Measurements from ENCODE around the gene C19orf12.

C19orf12 gene

DNA sequence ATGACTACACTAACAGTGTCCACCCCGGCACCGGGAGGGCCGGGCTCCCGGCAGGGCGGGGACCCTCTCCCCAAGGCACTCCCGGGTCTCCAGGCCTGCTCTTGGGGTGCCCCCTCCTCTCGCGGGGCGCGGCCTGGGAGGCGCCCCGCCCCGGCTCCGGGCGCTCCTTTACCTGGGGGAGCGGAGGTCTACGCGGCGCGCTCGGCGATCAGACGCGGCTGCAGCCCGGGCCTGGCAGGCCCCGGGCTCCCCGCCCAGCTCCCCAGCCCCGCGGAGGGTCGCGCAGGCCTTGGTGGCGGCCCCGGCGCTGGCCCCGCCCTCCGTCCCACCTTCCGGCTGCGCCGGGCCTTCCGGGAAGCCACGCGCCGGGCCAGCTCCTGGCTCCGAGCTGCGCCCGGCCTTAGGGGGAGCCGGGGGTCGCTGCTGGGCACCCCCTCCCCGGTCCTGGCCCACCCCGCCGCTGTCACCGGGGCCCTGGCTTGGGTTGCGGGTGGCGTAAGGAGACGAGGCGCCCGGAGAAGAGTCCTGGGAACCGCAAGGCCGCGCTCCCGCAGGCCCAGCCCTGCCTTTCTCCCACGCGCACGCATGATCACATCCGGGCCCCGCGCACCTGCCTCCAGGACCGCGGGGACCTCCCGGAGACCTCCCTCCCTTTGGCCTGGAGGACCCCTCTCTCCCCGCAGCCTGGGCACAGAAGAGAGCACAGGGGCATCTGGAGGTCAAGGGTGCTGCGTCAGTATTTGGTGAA lies at the start of gene C19orf12:
C19orf12 (minus strand) TSS at position 309 of the 748 bp plus-strand sequence. CDS start 6,848 bp downstream, outside the sequence.
- DNase-seq = peak; percentile 53 to 57

DNA sequence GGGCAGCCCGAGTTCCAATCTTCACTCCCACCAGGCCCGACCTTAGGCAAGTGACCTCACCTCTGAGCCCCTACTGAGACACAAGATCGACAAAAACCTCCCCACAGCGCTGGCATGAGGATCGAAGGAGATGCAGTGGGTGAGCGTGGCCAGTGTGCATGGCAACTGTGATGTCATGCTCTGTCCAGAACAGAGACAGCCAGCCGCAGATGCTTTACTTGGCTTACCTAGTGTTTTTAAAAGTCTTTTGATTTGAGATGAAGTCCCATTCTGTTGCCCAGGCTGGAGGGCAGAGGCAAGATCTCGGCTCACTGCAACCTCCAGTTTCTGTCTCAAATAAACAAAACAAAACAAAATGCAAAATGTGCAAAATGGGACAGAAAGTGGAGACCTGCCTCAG lies 49.3 kb upstream of the C19orf12 start:
- DNase-seq = no peak

DNA sequence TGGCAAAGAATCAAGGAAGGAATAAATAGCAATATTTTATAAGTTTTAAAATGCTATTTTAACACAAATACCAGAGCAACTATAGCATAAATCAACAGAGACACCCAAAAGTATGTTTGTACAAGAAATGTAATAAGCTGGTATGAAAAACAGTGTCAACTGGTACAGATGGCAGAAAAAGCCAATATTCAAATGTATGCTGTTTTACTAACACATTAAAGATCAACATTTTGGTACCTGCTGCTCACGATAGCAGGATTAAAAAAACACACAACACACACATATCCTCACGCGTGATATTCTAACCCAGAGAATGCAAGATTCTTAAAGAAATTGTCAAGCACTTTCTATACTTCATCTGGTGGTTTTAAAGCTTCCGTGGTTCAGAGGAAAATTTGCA lies 48.1 kb upstream of the C19orf12 start:
- no peak for DNase-seq

DNA sequence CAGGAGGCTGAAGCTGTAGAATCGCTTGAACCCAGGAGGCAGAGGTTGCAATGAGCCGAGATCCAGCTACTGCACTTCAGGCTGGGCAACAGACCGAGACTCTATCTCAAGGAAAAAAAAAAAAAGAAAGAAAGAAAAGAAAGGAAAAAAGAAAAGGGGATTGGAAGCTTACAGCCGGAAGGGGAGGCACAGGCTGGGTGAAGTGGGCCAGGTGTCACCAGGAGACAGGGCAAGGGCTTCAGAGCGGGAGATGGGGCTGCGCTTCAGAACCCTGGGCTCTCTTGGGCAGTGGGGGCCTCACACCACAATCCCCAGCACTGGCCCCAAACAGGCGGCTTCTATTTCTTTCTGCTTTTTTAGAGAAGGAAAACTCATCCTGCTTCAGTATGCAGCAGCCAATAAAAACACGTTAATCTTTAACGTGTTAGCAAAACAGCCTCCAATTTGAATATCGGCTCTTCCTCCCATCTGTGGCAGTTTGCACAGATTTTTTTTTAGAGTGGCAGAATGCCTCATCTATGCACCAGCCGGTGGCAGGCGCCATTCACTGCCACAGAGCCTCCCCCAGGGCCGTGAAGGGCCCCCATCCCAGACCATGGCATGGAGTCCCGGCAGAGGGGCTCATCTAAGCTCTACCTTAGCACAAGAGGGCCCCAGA lies 46.6 kb upstream of the C19orf12 start:
- DNase-seq = no peak

DNA sequence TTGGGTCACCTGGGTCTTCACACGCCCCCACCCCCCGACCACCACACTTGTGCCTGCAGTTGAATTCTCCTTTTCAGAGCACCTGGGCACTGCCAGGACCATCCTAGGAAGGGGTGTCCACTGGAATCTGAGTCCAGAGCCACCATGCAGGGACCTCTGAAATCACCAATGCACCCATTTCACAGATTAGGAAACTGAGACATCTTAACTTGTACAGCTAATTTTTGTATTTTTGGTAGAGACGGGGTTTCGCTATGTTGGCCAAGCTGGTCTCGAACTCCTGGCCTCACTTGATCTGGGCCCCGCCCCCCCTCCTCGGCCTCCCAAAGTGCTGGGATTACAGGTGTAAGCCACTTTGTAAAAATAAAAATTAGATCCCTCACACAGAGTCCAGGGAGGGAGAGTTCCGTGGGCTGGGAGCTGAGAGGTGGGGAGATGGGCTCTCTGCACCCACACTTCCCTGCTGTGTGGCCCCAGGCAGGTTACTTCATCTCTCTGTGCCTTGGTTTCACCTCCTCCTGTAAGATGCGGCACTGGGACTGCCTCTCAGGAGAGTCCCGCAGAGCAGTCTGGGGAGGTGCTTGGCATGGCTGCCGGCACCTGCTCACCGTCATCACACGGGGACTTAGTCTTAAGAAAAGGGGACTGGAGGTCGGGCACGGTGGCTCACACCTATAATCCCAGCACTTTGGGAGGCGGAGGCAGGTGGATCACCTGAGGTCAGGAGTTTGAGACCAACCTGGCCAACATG lies 45.9 kb upstream of the C19orf12 start:
- no peak for DNase-seq

DNA sequence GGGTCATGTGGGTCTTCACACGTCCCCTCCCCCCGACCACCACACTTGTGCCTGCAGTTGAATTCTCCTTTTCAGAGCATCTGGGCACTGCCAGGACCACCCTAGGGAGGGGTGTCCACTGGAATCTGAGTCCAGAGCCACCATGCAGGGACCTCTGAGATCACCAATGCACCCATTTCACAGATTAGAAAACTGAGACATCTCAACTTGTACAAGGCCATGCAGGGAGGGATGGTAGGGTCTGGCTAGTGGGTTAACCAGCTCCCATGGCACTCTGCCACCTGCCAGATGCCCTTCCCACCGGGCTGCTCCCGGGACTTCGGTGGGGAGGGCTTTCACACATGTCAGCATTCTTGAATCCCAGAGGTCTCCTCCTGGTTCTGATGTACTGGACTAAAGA lies 44.3 kb upstream of the C19orf12 start:
- no peak for DNase-seq

DNA sequence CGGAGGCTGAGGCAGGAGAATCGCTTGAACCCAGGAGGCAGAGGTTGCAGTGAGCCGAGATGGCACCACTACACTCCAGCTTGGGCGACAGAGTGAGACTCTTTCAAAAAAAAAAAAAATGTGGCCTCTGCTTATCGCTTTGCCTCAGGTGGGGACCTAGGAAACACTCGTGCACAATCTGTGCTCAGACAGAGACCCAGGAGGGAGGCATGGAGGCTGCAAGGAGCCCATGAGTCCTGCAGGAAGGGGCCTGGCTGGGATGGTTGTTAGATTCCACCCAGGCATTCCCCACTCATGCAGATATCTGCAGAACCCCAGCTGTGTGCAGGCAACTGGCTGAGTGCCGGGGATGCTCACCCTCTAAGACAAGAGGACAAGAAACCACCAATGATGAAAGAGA lies 43.8 kb upstream of the C19orf12 start:
- no peak for DNase-seq

DNA sequence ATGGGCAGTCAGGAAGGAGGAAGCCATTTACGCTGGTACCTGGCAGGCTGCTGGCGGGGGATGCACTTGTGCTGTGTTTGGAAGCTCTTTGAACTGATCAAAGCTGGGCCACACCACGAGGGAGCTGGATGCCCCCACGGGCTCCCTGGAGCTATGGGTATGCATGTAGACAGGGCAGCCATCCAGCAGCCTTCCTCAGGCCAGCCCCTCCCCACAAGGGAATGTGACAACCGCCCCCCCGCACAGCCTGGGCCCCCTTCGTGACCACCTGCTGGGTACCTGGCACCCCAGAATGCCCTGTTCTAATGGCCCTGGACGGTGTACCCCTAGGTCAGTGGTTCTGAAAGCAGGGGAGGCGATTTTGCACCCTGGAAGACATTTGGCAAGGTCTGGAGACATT lies 42.5 kb upstream of the C19orf12 start:
- no peak for DNase-seq

DNA sequence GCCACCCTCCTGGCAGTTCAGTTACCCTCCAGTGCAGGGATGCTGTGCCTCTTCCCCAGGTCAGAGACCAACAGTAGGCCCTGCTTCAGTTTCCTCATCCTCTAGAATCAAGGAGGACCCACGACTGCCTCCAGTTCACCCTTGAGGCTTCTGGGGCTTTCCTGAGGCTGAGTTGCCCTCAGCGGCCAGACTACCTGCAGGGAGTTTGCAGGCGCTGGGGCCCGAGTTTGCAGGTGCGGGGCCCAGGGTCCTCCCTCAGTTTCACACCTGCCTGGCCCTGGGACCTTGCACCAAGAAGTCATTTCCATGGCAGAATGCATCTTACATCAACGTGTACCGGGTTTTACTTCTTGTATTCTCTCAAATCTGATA lies 38.9 kb upstream of the C19orf12 start:
- no peak for DNase-seq

DNA sequence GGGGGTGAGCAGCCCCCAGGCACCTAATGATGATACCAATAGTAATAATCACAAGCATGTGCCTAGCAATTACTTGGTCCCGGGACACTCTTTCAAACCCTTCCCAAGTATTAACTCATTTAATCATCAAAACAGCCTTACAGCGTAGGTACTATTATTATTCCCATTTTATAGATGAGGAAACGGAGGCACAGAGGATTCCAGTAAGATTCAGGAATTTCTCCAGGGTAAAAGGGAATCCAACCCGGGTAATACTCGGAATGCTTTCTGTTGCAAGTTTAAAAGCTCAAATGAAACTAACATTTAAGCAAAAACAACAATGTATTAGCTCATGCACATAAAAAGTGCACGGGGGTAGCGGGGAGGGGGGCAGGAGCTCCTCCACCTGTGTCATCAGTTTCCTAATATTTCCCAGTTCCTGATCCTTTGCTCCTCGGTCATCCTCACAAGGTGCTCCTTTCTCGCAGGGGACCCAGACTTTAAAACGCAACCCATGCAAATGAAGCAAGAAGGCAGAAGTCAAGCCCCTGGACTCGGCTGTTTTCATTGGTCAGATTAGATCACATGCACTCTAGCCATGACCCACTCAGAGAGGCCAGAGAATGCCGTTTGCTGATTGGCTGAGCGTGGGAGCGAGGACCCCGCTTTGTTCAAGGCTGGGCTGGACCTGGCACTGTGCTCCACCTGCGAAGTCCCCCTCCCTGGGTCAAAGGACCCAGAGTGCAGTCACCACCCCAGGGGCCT lies 38.3 kb upstream of the C19orf12 start:
- no peak for DNase-seq

DNA sequence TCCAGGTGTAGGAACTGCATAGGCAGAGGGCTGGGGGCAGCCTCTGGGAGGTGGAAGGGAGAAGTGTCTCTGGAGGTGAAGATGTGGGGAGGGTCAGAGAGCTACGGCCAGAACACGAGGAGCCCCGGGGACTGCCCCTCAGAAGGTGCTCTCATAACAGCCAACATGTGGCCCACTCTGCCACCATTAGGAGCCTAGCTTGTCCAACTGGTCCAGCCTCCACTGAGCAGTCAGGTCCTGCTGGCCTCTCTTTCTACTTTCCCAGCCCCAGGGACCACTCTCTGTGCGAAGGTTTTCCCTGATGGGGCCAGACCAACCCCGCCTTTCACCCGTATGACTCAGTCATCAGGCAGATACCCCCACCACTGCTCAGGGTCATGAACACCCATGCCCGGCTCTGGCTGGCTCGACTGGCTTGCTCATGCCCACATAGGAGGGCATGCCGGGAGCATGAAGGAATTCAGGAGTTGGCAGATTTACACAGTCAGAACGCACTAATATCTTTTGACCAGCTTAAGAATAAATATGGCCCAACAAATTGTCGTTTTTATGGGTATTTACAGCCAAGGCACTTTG lies 37.5 kb upstream of the C19orf12 start:
- DNase-seq = no peak

DNA sequence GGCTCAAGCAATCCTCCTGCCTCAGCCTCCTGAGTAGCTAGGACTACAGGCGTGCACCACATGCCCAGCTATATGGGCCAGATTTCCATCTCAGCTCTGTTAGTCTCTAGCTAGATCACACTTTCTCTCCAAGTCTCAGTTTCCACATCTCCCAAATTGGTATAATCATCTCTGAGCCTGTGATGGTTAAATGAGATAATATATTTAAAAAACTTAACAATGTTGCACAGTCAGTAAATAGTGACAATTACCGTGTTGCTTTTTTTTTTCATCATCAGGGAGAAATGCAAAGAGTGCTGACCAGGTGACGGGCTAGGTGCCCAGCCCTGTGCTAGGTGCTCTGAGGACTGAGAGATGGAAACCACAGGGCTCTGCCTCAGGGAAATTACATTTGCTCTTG lies 36.9 kb upstream of the C19orf12 start:
- no peak for DNase-seq

DNA sequence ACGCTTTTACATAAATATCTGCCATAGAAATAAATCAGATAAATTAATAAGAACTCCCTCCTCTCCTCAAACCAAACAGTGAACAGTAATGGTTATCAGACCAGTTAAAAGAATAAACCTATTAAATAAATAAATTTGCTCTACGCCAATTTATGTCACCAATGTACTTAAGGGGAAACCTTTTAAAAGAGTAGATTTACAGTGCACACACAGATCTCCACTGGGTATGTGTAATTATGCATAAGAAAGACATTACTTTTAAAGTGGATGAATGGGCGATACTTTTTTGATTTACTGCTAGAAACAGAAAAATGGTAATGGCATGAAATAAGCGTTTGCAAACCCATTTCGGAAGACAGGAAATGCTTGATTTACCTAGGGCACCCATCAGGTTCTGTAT lies 34.9 kb upstream of the C19orf12 start:
- no peak for DNase-seq

DNA sequence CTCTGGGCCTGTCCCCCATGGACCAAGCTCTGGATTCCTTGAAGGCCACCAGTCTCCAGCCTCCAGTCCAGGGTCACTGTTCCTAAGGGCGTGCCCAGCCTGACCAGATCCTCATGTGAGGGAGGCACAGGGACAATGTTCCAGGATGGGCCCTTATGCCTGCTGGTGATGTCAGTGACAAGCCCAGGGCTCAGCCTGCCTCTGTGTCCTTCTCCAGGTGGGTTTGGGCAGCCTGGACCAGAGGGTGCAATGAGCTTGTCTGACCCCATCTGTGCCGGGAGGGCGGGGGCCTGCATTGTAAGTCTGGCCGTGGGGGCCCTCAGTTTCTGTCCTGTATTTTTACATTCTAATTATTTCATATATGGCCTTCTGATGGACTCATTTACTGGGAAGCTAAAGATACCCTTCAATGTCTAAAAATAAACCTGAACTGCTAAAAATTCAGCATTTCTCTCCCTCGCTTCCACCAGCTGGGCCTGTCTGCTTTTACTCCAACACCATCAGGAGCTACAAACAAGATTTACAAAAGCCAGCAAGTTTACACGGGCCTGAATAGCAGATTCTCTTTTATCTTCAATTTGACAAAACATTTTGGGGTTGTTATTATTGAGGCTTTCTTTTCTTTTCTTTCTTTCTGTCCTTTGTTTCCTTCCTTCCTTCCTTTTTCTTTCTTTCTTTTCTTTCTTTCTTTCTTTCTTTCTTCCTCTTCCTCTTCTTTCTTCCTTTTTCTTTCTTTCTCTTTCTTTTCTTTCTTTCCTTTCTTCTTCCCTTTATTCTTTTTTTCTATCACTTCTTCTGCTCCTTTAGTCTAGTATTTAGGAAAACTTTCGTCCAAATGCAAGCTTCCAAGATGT lies 34.2 kb upstream of the C19orf12 start:
- no peak for DNase-seq

DNA sequence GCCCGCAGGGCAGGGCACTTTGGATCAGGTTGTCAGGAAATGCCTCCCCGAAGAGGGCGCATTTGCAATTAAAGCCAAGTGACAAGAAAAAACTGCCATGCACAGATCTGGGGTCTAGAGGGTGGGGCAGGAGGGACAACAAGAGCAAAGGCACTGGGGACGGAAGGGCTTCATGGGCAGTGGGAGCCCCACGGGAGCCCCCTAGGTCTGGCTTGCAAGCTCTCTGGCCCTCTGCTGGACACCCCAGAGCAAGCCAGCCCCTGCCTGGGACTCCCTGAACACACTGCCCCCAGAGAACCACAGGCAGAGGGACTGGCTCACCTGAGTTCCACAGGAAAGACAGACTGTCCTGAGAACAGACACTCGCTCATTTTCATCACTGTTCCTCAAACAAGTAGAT lies 30.2 kb upstream of the C19orf12 start:
- no peak for DNase-seq

DNA sequence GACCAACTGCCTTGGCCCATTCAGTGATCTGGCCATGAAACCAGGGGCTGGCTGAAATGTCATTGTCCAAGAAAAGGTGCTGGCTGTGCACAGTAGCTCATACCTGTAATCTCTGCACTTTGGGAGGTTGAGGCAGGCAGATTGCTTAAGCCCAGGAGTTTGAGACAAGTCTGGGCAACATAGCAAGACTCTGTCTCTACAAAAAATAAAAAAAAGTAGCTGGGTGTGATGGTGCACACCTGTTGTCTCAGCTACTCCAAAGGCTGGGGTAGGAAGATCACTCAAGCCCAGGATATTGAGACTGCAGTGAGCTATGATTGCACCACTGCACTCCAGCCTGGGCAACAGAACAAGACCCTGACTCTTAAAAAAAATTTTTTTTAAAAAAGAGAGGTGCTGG lies 28.6 kb upstream of the C19orf12 start:
- no peak for DNase-seq

DNA sequence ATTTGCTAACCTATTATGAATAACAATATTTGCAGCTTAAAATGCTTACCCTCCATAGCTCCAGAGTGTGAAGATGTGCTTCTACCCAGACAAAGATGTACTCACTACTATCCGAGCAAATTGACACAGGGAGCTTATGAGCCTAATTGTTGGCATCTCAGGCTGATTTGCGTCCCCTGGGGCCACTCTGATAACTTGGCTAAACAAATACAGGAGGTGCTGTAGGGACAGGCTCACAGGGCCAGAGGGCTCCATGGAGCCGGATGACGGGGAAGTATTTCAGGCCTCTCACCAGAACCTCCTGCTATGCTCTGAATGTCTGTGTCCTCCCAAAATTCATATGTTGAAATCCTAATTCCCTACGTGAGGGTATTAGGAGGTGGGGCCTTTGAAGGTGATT lies 26.7 kb upstream of the C19orf12 start:
- DNase-seq = no peak

DNA sequence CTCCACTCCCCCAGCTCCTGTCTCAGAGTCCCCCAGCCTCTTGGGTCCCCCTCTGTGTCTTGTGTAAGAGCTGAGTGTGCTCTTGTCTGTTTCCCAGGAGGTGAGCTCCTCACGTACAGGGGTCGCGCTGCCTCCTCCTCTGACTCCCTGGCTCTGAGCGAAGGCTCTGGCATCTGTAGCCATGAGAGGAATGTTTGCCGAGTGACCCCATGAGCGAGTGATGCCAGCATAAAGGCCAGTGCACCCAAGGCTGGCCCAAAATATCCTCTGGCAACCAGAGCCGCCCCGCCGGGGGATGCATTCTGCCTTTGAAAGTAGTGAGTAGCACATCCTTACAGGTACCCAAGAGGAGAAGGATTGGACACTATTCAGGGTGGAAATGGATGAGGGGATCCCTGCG lies 26.2 kb upstream of the C19orf12 start:
- DNase-seq = no peak

DNA sequence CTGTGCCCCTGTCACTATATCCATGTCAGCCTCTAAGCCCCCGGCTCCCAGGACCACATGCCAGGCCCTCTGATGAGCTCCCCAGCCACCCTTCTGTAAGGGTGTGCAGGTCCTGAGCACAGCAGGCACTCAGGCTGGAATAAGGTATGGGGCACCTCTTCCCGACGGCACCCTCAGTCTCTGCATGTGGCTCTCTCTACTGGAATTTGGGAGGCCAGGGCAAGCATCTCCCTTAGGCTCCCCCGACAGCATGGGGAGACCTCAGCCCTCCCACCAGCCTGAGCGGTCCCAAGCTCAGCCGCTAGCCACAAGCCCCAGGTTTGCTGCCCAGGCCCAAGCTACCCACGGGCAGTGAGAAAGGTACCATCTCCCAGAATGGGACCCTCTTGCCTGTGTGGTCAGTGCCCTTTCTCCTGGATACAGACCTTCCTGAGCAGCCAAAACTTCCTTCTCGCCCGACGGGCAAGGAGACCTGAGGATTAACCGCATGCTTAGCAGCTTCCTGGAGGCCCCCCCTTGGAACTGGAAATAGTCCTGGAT lies 22.5 kb upstream of the C19orf12 start:
- DNase-seq = no peak

DNA sequence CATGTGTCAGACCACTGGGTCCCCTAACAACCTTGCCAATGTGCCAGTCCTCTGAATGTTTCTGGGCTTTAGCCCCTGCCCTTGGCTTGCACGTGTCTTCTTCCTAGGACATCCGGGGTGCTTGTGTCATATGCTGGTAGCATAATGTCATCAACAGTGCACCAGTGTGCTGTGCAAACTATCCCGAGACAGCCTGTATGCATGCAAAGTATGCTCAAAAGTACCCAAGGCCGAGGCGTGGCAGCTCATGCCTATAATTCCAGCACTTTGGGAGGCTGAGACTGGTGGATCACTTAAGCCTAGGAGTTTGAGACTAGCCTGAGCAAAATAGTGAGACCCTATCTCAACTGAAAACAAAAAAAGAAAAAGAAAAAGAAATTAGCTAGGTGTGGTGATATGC lies 20.8 kb upstream of the C19orf12 start:
- no peak for DNase-seq

DNA sequence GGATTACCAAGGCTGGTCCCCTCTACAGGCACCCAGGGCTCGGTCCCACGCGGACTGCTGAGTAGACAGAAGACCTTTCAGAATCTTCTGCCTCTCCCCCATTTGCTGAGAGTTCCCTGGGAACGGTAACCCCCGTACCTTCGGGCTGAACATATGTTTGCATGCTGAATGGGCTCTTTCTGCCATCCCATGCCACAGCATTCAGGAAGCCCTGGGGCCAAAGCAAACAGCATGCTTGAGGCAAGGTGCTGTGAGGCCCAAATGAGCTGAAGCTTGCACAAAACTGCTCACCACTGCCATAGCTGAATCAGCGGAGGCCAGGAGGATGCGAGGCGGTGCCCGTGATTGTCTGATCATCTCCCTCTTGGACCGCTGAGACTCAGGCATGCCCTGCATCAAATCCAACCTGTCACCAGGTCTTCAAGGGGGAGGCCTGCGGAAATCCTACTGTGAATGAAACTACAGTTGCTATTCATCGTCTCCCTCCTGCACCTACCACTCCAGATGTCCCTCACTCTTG lies 16.3 kb upstream of the C19orf12 start:
- no peak for DNase-seq
